IMR-90 (cell line): ENCODE results near the gene IGFBP1. TPM values are rescaled to one million over a fixed set of nuclear protein-coding genes. Genes with fewer than 3 reads are reported as not detected.

Experiments
- ATAC-seq: fragments of 200-7000 bp; cut with Tn5 transposase; 2 replicates; pipeline ENCODE4 v1.9.1; 2020; ENCODE audit warnings: low read depth, mild to moderate bottlenecking, moderate library complexity
- BruUV-seq: library from RNA; stranded (reverse); fragments of 400-500 nt; replicated peaks from 2 replicates; lab custom pipeline; 2021; lab: Mats Ljungman, UMichigan
- CTCF ChIA-PET: fragments of 300-600 bp; formaldehyde crosslinking; extraction: SDS; loops from one replicate; lab custom pipeline; 2021; ENCODE audit warnings: antibody characterized with exemption; lab: Yijun Ruan, JAX
- POLR2A ChIA-PET: fragments of 300-600 bp; sonication (Branson Sonifier 250); formaldehyde crosslinking; loops from one replicate; lab custom pipeline; 2022; ENCODE audit warnings: antibody characterized with exemption; ENCODE audit not compliant: unreplicated experiment; lab: Charles Lee
- DNase-seq: peaks from one replicate; pipeline ENCODE4 v3.0.0; 2013
- H2AFZ ChIP-seq: replicated peaks from 2 replicates; pipeline ENCODE3; 2013; ENCODE audit warnings: low read length, mild to moderate bottlenecking; ENCODE audit not compliant: poor library complexity
- H2AK5ac ChIP-seq: 2 replicates; pipeline ENCODE4 v1.6.1; 2013; ENCODE audit warnings: low read depth, low read length, inconsistent platforms
- H2AK9ac ChIP-seq: replicated peaks from 2 replicates; pipeline ENCODE3; 2013; ENCODE audit warnings: mild to moderate bottlenecking, low read depth, low read length, moderate library complexity; ENCODE audit not compliant: poor library complexity
- H2BK120ac ChIP-seq: 2 replicates; pipeline ENCODE4 v1.6.1; 2013; ENCODE audit warnings: low read depth, low read length, inconsistent platforms
- H2BK15ac ChIP-seq: 3 replicates; pipeline ENCODE4 v1.6.1; 2013; ENCODE audit warnings: low read depth, low read length, inconsistent platforms
- H2BK20ac ChIP-seq: 2 replicates; pipeline ENCODE4 v1.6.1; 2013; ENCODE audit warnings: low read depth, mild to moderate bottlenecking, inconsistent platforms, low read length, moderate library complexity
- H2BK5ac ChIP-seq: 2 replicates; pipeline ENCODE4 v1.6.1; 2013; ENCODE audit warnings: mild to moderate bottlenecking, low read depth, low read length, inconsistent platforms; ENCODE audit not compliant: poor library complexity, severe bottlenecking
- H3K14ac ChIP-seq: replicated peaks from 2 replicates; pipeline ENCODE4 v1.6.1; 2013; ENCODE audit warnings: low read depth, low read length, inconsistent platforms
- H3K18ac ChIP-seq: 2 replicates; pipeline ENCODE4 v1.6.1; 2013; ENCODE audit warnings: low read depth, low read length, control low read depth
- H3K23ac ChIP-seq: 2 replicates; pipeline ENCODE4 v1.6.1; 2013; ENCODE audit warnings: low read depth, low read length, inconsistent platforms
- H3K27ac ChIP-seq: 2 replicates; pipeline ENCODE4 v1.5.1; 2013; ENCODE audit warnings: mild to moderate bottlenecking, control low read depth, low read length; ENCODE audit not compliant: insufficient read depth
- H3K27me3 ChIP-seq: 2 replicates; pipeline ENCODE4 v1.6.1; 2013; ENCODE audit warnings: low read length; ENCODE audit not compliant: control insufficient read depth, insufficient read depth
- H3K36me3 ChIP-seq: 2 replicates; pipeline ENCODE4 v1.6.1; 2013; ENCODE audit warnings: low read length, mixed read lengths; ENCODE audit not compliant: control insufficient read depth, insufficient read depth
- H3K4ac ChIP-seq: 2 replicates; pipeline ENCODE4 v1.6.1; 2013; ENCODE audit warnings: low read depth, low read length, inconsistent platforms
- H3K4me1 ChIP-seq: 2 replicates; pipeline ENCODE4 v1.6.1; 2013; ENCODE audit warnings: low read length, mixed read lengths; ENCODE audit not compliant: control insufficient read depth, insufficient read depth
- H3K4me2 ChIP-seq: 2 replicates; pipeline ENCODE4 v1.6.1; 2013; ENCODE audit warnings: low read depth, mild to moderate bottlenecking, control low read depth, low read length, moderate library complexity
- H3K4me3 ChIP-seq: 2 replicates; pipeline ENCODE4 v1.5.1; 2013; ENCODE audit warnings: low read depth, mild to moderate bottlenecking, control low read depth, low read length, moderate library complexity; ENCODE audit not compliant: insufficient read depth
- H3K56ac ChIP-seq: 2 replicates; pipeline ENCODE4 v1.6.1; 2013; ENCODE audit warnings: low read length, inconsistent platforms; ENCODE audit not compliant: insufficient read depth; ENCODE audit errors: extremely low read depth
- H3K79me1 ChIP-seq, 2 experiments: 2 replicates each; pipeline ENCODE4 v1.6.1; 2013; ENCODE audit warnings: low read length in 2 of 2, inconsistent platforms in 1 of 2, low read depth in 1 of 2
- H3K9ac ChIP-seq: 2 replicates; pipeline ENCODE4 v1.6.1; 2013; ENCODE audit warnings: low read depth, low read length, control low read depth
- H3K9me1 ChIP-seq: 2 replicates; pipeline ENCODE4 v1.6.1; 2013; ENCODE audit warnings: low read length, inconsistent platforms; ENCODE audit not compliant: insufficient read depth
- H3K9me3 ChIP-seq: 2 replicates; pipeline ENCODE4 v1.6.1; 2013; ENCODE audit warnings: low read length; ENCODE audit not compliant: control insufficient read depth, insufficient read depth
- H4K20me1 ChIP-seq: 2 replicates; pipeline ENCODE4 v1.6.1; 2013; ENCODE audit warnings: low read length, inconsistent platforms; ENCODE audit not compliant: insufficient read depth
- H4K5ac ChIP-seq: 2 replicates; pipeline ENCODE4 v1.6.1; 2013; ENCODE audit warnings: mild to moderate bottlenecking, low read depth, low read length, control low read depth
- H4K8ac ChIP-seq, 2 experiments: 2 replicates each; pipeline ENCODE4 v1.6.1; 2013; ENCODE audit warnings: low read depth in 2 of 2, low read length in 2 of 2, control low read depth in 1 of 2, inconsistent platforms in 1 of 2
- H4K91ac ChIP-seq: 2 replicates; pipeline ENCODE4 v1.6.1; 2013; ENCODE audit warnings: low read depth, low read length, inconsistent platforms; ENCODE audit not compliant: insufficient read depth
- CEBPB ChIP-seq: IDR thresholded peaks from 2 replicates; pipeline ENCODE4 v1.6.1; 2012; ENCODE audit warnings: low read depth, low read length, improper control_type of control experiment
- CHD1 ChIP-seq: IDR thresholded peaks from 2 replicates; pipeline ENCODE4 v1.6.1; 2012; ENCODE audit warnings: low read depth, low read length, improper control_type of control experiment
- FOS ChIP-seq: fragments of 150-350 bp; IDR thresholded peaks from 2 replicates; pipeline ENCODE4 v1.6.1; 2016; ENCODE audit warnings: low read depth, low read length
- MAFK ChIP-seq: IDR thresholded peaks from 2 replicates; pipeline ENCODE4 v1.6.1; 2012; ENCODE audit warnings: low read depth, low read length, improper control_type of control experiment
- MXI1 ChIP-seq: IDR thresholded peaks from 2 replicates; pipeline ENCODE4 v1.6.1; 2012; ENCODE audit warnings: low read depth, mild to moderate bottlenecking, low read length, moderate library complexity, borderline replicate concordance
- RCOR1 ChIP-seq: IDR thresholded peaks from 2 replicates; pipeline ENCODE4 v1.6.1; 2012; ENCODE audit warnings: mild to moderate bottlenecking, low read length, improper control_type of control experiment; ENCODE audit not compliant: insufficient replicate concordance
- RFX5 ChIP-seq: IDR thresholded peaks from 2 replicates; pipeline ENCODE4 v1.8.0; 2012; ENCODE audit warnings: low read depth, mild to moderate bottlenecking, low read length, moderate library complexity
- WGBS, 2 experiments: methylation state at CpG; one replicate each; pipeline versions ENCODE4 v1.1.5 to v1.1.7; 2013; ENCODE audit warnings: missing lambda C conversion rate in 2 of 2; ENCODE audit not compliant: insufficient read length in 1 of 2; ENCODE audit errors: extremely low coverage in 2 of 2; 5-methylcytosine and 5-hydroxymethylcytosine counted together
- dilution Hi-C: fragments of 300-500 bp; cut with HindIII; formaldehyde crosslinking; loops from one replicate; pipeline ENCODE4 v1.14.3; 2018; ENCODE audit warnings: low sequenced_read_pairs; ENCODE audit not compliant: unreplicated experiment
- in situ Hi-C: fragments of 300-500 bp; cut with MboI; formaldehyde crosslinking; loops from 3 replicates; pipeline ENCODE4 v1.14.3; 2019; ENCODE audit warnings: low sequenced_read_pairs, inconsistent platforms, mixed read lengths
- intact Hi-C: fragments of 100-400 bp; cut with micrococcal nuclease; formaldehyde crosslinking; loops from 2 replicates; pipeline ENCODE4 v1.10.0; 2022
- polyA plus RNA-seq, 3 experiments: library from polyadenylated mRNA; depleted of rRNA; stranded (reverse); fragments of >200 nt; gene quantifications; 2 replicates each; pipeline ENCODE4 v1.2.3, GENCODE V29; 2012; ENCODE audit warnings: low replicate concordance in 1 of 3
- total RNA-seq: library from RNA; depleted of rRNA; stranded (reverse); fragments of >200 nt; gene quantifications from 2 replicates; pipeline ENCODE4 v1.2.3, GENCODE V29; 2012
- TF ChIP-seq, protein P1 (sequence below): conservative IDR thresholded peaks from 2 replicates; pipeline ENCODE4 v1.5.1; 2012; ENCODE audit warnings: mild to moderate bottlenecking, low read depth, low read length, improper control_type of control experiment

Gene IGFBP1
- total and polyA plus RNA-seq, 2 of the 4 experiments (the other 2 are of a cell fraction): not detected

DNA sequence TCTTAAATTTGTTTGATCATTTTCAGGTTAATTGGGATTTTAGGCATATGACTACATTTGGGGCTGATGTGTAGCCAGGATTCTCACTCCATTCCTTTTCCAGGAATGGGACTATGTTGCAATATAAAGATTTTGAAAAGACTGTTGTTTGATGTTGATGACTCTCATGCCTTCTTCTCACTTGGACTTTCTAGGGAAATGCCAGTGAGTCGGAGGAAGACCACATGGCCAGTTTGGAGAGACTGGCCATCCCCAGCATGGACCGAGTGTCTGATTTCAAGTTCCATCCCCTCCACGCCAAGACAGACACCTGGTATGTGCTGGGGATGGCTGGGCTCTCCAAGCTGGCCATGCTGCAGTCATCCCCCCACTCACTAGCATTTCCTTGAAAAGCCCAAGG is 27.3 kb downstream of the IGFBP1 start:
- Histone ChIP-seq H3K4me1 (peaks cover 7% of the 10 kb centered on the region), H4K8ac (no peak overlapping the region), H3K4me2 (no peak overlapping the region), H3K9me1 (peaks cover 14% of the 10 kb centered on the region), H3K18ac (no peak overlapping the region), H3K4ac (no peak overlapping the region), H3K14ac (no peak overlapping the region), H2BK15ac (no peak overlapping the region), H2BK20ac (no peak overlapping the region), H3K9ac (no peak overlapping the region), H3K9me3 (no peaks in the 10 kb centered on the region), H3K56ac (no peak overlapping the region), H2BK120ac (no peak overlapping the region), H3K23ac (no peak overlapping the region), H3K4me3 (no peak overlapping the region), H4K91ac (no peak overlapping the region), H2AFZ (no peak overlapping the region), H3K79me1 (peaks cover 12 to 23% of the 10 kb centered on the region in 2 experiments; a peak in 3 of 4 replicates), H4K5ac (no peak overlapping the region), H2AK5ac (no peak overlapping the region), H2AK9ac (no peak overlapping the region), H3K27me3 (no peaks in the 10 kb centered on the region), H2BK5ac (no peak overlapping the region), H4K20me1 (peaks cover 28% of the 10 kb centered on the region), H3K36me3 (peaks cover 36% of the 10 kb centered on the region), H3K27ac (no peak overlapping the region)
- WGBS, 2 experiments: no CpG with 5 or more reads among the region's 3 CpGs
- BruUV-seq: no TSS peak
- DNase-seq (peak; percentile 51), ATAC-seq (no peak)
- dilution Hi-C loops (no loop called here), intact Hi-C loops (no loop called here), in situ Hi-C loops (loop anchor here (5.0 to 25.0 kb wide), 2 partner anchors 1022 to 1267 kb away; no protein-coding TSS in a partner anchor)
- POLR2A ChIA-PET: no interaction called here
- CTCF ChIA-PET: interaction anchor here (0.8 kb wide), 1 partner anchor 17 kb away, joined by 3 read pairs; no protein-coding TSS in a partner anchor
- TF ChIP-seq MXI1: no peak
- peak; percentile 81 for TF ChIP-seq CEBPB
- TF ChIP-seq MAFK: no peak
- TF ChIP-seq, protein P1, sequence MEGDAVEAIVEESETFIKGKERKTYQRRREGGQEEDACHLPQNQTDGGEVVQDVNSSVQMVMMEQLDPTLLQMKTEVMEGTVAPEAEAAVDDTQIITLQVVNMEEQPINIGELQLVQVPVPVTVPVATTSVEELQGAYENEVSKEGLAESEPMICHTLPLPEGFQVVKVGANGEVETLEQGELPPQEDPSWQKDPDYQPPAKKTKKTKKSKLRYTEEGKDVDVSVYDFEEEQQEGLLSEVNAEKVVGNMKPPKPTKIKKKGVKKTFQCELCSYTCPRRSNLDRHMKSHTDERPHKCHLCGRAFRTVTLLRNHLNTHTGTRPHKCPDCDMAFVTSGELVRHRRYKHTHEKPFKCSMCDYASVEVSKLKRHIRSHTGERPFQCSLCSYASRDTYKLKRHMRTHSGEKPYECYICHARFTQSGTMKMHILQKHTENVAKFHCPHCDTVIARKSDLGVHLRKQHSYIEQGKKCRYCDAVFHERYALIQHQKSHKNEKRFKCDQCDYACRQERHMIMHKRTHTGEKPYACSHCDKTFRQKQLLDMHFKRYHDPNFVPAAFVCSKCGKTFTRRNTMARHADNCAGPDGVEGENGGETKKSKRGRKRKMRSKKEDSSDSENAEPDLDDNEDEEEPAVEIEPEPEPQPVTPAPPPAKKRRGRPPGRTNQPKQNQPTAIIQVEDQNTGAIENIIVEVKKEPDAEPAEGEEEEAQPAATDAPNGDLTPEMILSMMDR: no peak
- no peak for TF ChIP-seq RFX5
- TF ChIP-seq CHD1: no peak
- no peak for TF ChIP-seq FOS
- no peak for TF ChIP-seq RCOR1
